Measurements from ENCODE around the gene CBX6.

The CBX6 gene

GRCh38 chr22:38845004-38845740, 26.8 kb downstream of the CBX6 start (continued):
- TF ChIP-seq ZNF416 (tag by site-specific recombination; IDR thresholded peaks at IDR 0.05) (no peak), ZNF600 (tag by site-specific recombination; IDR thresholded peaks at IDR 0.05) (no peak), ZNF747 (tag by site-specific recombination; IDR thresholded peaks at IDR 0.05) (no peak), ZNF404 (tag by site-specific recombination; IDR thresholded peaks at IDR 0.05) (no peak), SCRT1 (tag by site-specific recombination; IDR thresholded peaks at IDR 0.05; ENCODE audit: borderline replicate concordance) (no peak), ZNF221 (tag by site-specific recombination; IDR thresholded peaks at IDR 0.05; ENCODE audit: borderline replicate concordance) (no peak), ZFP69B (tag by site-specific recombination; IDR thresholded peaks at IDR 0.05) (no peak), ZNF423 (tag by site-specific recombination; IDR thresholded peaks at IDR 0.05) (no peak)

- Histone ChIP-seq H3K4me3 (ENCODE audit: low read depth, low read length) (peak overlapping the region; percentile 6), H3K4me1 (ENCODE audit: control insufficient read depth, insufficient read depth, low read length) (0 out of 2 replicates have a peak, but pooled peaks cover 2% of the 10 kb centered on the region), H3K36me3 (ENCODE audit: control insufficient read depth in 2 of 2, insufficient read depth in 1 of 2, low read length in 2 of 2) (no peaks in the 10 kb centered on the region), H3K27ac (ENCODE audit: extremely low read depth, low read depth, low read length) (no peak overlapping the region; the same call in 1 of the 2 replicates), H3K9me3 (ENCODE audit: control insufficient read depth, insufficient read depth, low read depth, low read length) (no peaks in the 10 kb centered on the region)
- ChIA-PET POLR2A (interaction anchor here (0.6 to 2.7 kb wide), 7 partner anchors 9 to 675 kb away, joined by 3 to 19 read pairs (median 3); no protein-coding TSS in a partner anchor), CTCF (interaction anchor here (0.7 to 4.5 kb wide), 5 partner anchors 25 to 159 kb away, joined by 3 to 38 read pairs (median 6); no protein-coding TSS in a partner anchor)
- TF ChIP-seq ZNF677 (tag by site-specific recombination; IDR thresholded peaks at IDR 0.05) (no peak), REST (tag by site-specific recombination; IDR thresholded peaks at IDR 0.05) (peak; percentile 31; the same call in 1 of the 2 replicates), ZBTB26 (tag by site-specific recombination; optimal IDR thresholded peaks at IDR 0.05) (peak; percentile 50), GLIS2 (tag by site-specific recombination; IDR thresholded peaks at IDR 0.05) (peak; percentile 44), ZFP69B (tag by site-specific recombination; IDR thresholded peaks at IDR 0.05) (no peak), ZFP41 (tag by site-specific recombination; IDR thresholded peaks at IDR 0.05; ENCODE audit: borderline replicate concordance) (no peak), ZSCAN5A (tag by site-specific recombination; IDR thresholded peaks at IDR 0.05) (no peak), FEZF1 (tag by site-specific recombination; IDR thresholded peaks at IDR 0.05) (no peak), AEBP2 (tag by site-specific recombination; IDR thresholded peaks at IDR 0.05; ENCODE audit: borderline replicate concordance) (no peak), EGR2 (tag by site-specific recombination; IDR thresholded peaks at IDR 0.05; ENCODE audit: low read depth) (no peak), ZNF121 (tag by site-specific recombination; IDR thresholded peaks at IDR 0.05) (no peak), PATZ1 (tag by site-specific recombination; IDR thresholded peaks at IDR 0.05) (peak; percentile 51; the same call in 1 of the 2 replicates), ZNF398 (tag by site-specific recombination; IDR thresholded peaks at IDR 0.05) (0 out of 2 replicates have a peak, but pooled peaks have one; percentile 7), ZNF654 (tag by site-specific recombination; IDR thresholded peaks at IDR 0.05; ENCODE audit: low read depth) (no peak), ZBTB20 (tag by site-specific recombination; IDR thresholded peaks at IDR 0.05) (peak; percentile 70), ZXDB (tag by site-specific recombination; IDR thresholded peaks at IDR 0.05) (no peak)
Observed at GRCh38 chr22:38844315-38845003, 27.6 kb downstream of the CBX6 start.

All from HEK293 (cell line).